HG02852 (cell line): ENCODE results near the gene CNGA2.
"Not testable (repeated sequence)": the region's sequence is repeated elsewhere in the genome, so short reads cannot be mapped to it uniquely, and the experiment has no call there.

Experiments
- ATAC-seq: cut with Tn5 transposase; IDR thresholded peaks from one replicate; pipeline ENCODE4 v1.9.1; 2021; ENCODE audit warnings: mild to moderate bottlenecking, moderate library complexity; ENCODE audit not compliant: unreplicated experiment

CNGA2 gene

GRCh38 chrX:151734446-151734845 is at the start of gene CNGA2:
Gene CNGA2, plus strand, starts transcription at chrX:151734746. Its CDS starts 3,738 bp downstream, at chrX:151738484.
- ATAC-seq: no peak

GRCh38 chrX:151687635-151688034 is 46.9 kb upstream of the CNGA2 start:
- ATAC-seq: no peak

GRCh38 chrX:151688695-151689094 is 45.9 kb upstream of the CNGA2 start:
- ATAC-seq: no peak

GRCh38 chrX:151692825-151693224 is 41.7 kb upstream of the CNGA2 start:
- no peak for ATAC-seq

GRCh38 chrX:151694121-151694520 is 40.4 kb upstream of the CNGA2 start:
- no peak for ATAC-seq

GRCh38 chrX:151694661-151695582 is 39.6 kb upstream of the CNGA2 start, which contains the start of gene PRRG3:
Gene PRRG3, plus strand, starts transcription at chrX:151695458. Its CDS starts 3,357 bp downstream, at chrX:151698815.
- ATAC-seq: no peak

- ATAC-seq: no peak
Measured at GRCh38 chrX:151695583-151696340, 38.8 kb upstream of the CNGA2 start.

- ATAC-seq: not testable (repeated sequence)
Measured at GRCh38 chrX:151697082-151697481, 37.5 kb upstream of the CNGA2 start.

GRCh38 chrX:151697522-151697921 is 37.0 kb upstream of the CNGA2 start:
- ATAC-seq: no peak

GRCh38 chrX:151698485-151698884 is 36.1 kb upstream of the CNGA2 start:
- ATAC-seq: no peak

- no peak for ATAC-seq
Measured at GRCh38 chrX:151699746-151700145, 34.8 kb upstream of the CNGA2 start.

GRCh38 chrX:151700581-151700980 is 34.0 kb upstream of the CNGA2 start:
- ATAC-seq: no peak

GRCh38 chrX:151701071-151701470 is 33.5 kb upstream of the CNGA2 start:
- no peak for ATAC-seq

GRCh38 chrX:151701531-151701930 is 33.0 kb upstream of the CNGA2 start:
- no peak for ATAC-seq

GRCh38 chrX:151702026-151702714 is 32.4 kb upstream of the CNGA2 start:
- ATAC-seq: no peak

GRCh38 chrX:151702741-151703340 is 31.7 kb upstream of the CNGA2 start:
- no peak for ATAC-seq

- no peak for ATAC-seq
Measured at GRCh38 chrX:151703487-151703886, 31.1 kb upstream of the CNGA2 start.

GRCh38 chrX:151704041-151704663 is 30.4 kb upstream of the CNGA2 start:
- no peak for ATAC-seq

GRCh38 chrX:151708821-151709220 is 25.7 kb upstream of the CNGA2 start:
- no peak for ATAC-seq

GRCh38 chrX:151710457-151710856 is 24.1 kb upstream of the CNGA2 start:
- no peak for ATAC-seq
